Esophagus squamous epithelium (tissue), 5 donors: ENCODE data around the gene OR13C4. TPM values are rescaled to one million over a fixed set of nuclear protein-coding genes. Genes with fewer than 3 reads are reported as not detected.
"Not testable (repeated sequence)": the region's sequence is repeated elsewhere in the genome, so short reads cannot be mapped to it uniquely, and the experiment has no call there.

Source experiments
- DNase-seq: peaks from one replicate; lab custom pipeline; 2025; lab: John Stamatoyannopoulos, UW
- H3K27ac ChIP-seq, 4 donors: fragments of 200-600 bp; sonication (generic); one replicate each; pipeline ENCODE4 v1.5.1; 2016 to 2019; ENCODE audit warnings: mild to moderate bottlenecking in 1 of 4
- H3K27me3 ChIP-seq, 4 donors: fragments of 200-600 bp; sonication (generic); 1 replicate in 3 of 4; 2 replicates in 1 of 4; pipeline versions ENCODE4 v1.5.1 to v1.6.0; 2017 to 2021; ENCODE audit warnings: antibody characterized with exemption in 1 of 4
- H3K36me3 ChIP-seq, 3 donors: fragments of 200-600 bp; sonication (generic); one replicate each; pipeline ENCODE4 v1.5.1; 2016 to 2019
- H3K4me1 ChIP-seq, 3 donors: fragments of 200-600 bp; sonication (generic); one replicate each; pipeline ENCODE4 v1.5.1; 2017 to 2019
- H3K4me3 ChIP-seq, 4 donors: fragments of 200-600 bp; sonication (generic); 1 replicate in 3 of 4; 2 replicates in 1 of 4; pipeline ENCODE4 v1.5.1; 2016 to 2019; ENCODE audit warnings: mild to moderate bottlenecking in 2 of 4, moderate library complexity in 1 of 4
- H3K9me3 ChIP-seq, 3 donors: fragments of 200-600 bp; sonication (generic); one replicate each; pipeline ENCODE4 v1.5.1; 2016 to 2019
- POLR2A ChIP-seq, 4 donors: fragments of 450-650 bp; IDR thresholded peaks; one replicate each; pipeline ENCODE4 v1.6.1; 2017; ENCODE audit warnings: antibody characterized with exemption in 4 of 4, mild to moderate bottlenecking in 4 of 4, moderate library complexity in 3 of 4
- WGBS, 2 donors: methylation state at CpG; one replicate each; pipeline ENCODE4 v1.1.5; 2018; 5-methylcytosine and 5-hydroxymethylcytosine counted together
- intact Hi-C: fragments of 100-400 bp; cut with DNase I; formaldehyde crosslinking; loops from one replicate; pipeline ENCODE4 v1.15.0; 2022
- total RNA-seq, 4 donors: library from RNA; depleted of rRNA; stranded (reverse); fragments of >200 nt; gene quantifications; one replicate each; pipeline ENCODE4 v1.1.0, GENCODE V29; 2016
- TF ChIP-seq, protein P1 (sequence below), 6 experiments: fragments of 450-650 bp in 4 of 6; fragments of 200-600 bp in 2 of 6; sonication (generic) in 2 of 6; IDR thresholded peaks; one replicate each; pipeline ENCODE4 v1.5.1; 2016 to 2019; ENCODE audit warnings: antibody characterized with exemption in 6 of 6, mild to moderate bottlenecking in 4 of 6, moderate library complexity in 4 of 6
- donor health status: DM: yes; HTN: yes; CAD: no.

OR13C4 gene
- total RNA-seq, 4 donors from 2014 or later: not detected

DNA sequence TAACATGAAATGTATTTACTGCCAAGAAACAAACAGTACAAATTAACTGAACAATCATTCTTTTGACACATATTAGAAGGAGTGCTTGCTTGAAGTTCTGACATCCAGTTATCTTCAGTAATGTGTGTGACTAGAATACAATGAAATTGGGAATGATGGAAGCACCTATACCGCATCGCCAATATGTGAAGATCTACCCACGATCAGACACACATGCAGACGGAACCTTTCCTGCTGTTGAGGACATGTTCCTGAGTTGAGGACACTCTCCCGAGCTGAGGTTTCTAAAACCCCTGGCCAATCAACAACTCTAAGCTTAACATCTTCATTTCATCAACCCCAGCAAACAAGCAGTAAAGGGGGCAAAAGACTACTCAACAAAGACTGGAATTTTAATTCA, 9.7 kb upstream of the OR13C4 start, which contains the start of gene OR13C3:
Gene OR13C3, minus strand, starts transcription at position 101 of the 400 bp plus-strand sequence. CDS start 133 bp downstream, outside the sequence.
- Histone ChIP-seq H3K4me1 (no peaks in the 10 kb centered on the region), H3K9me3 (no peaks in the 10 kb centered on the region), H3K27me3 (no peaks in the 10 kb centered on the region), H3K27ac (no peak within 1 kb of the TSS), H3K4me3 (no peak within 1 kb of the TSS), H3K36me3 (no peaks in the 10 kb centered on the region)
- WGBS, 2 donors: 90 to 98% methylated on average over 5 of the region's 5 CpGs
- TF ChIP-seq, protein P1, sequence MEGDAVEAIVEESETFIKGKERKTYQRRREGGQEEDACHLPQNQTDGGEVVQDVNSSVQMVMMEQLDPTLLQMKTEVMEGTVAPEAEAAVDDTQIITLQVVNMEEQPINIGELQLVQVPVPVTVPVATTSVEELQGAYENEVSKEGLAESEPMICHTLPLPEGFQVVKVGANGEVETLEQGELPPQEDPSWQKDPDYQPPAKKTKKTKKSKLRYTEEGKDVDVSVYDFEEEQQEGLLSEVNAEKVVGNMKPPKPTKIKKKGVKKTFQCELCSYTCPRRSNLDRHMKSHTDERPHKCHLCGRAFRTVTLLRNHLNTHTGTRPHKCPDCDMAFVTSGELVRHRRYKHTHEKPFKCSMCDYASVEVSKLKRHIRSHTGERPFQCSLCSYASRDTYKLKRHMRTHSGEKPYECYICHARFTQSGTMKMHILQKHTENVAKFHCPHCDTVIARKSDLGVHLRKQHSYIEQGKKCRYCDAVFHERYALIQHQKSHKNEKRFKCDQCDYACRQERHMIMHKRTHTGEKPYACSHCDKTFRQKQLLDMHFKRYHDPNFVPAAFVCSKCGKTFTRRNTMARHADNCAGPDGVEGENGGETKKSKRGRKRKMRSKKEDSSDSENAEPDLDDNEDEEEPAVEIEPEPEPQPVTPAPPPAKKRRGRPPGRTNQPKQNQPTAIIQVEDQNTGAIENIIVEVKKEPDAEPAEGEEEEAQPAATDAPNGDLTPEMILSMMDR (IDR thresholded peaks at IDR 0.05): no peak
- no peak for TF ChIP-seq POLR2A (IDR thresholded peaks at IDR 0.05)
- intact Hi-C loops: no loop called here
- no peak for DNase-seq

DNA sequence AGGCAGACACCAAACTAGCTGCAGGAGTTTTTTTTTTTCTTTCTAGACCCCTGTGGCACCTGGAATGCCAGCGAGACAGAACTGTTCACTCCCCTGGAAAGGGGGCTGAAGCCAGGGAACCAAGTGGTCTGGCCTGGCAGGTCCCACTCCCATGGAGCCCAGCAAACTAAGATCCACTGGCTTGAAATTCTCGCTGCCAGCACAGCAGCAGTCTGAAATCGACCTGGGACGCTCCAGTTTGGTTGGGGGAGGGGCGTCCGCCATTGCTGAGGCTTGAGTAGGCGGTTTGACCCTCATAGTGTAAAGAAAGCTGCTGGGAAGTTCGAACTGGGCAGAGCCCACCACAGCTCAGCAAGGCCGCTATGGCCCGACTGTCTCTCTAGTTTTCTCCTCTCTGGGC, 6.8 kb downstream of the OR13C4 start:
- WGBS, 2 donors: 60% methylated on average over 4 of the region's 10 CpGs; no CpG with 5 or more reads in 1 of the 2 donors
- H3K27me3 ChIP-seq, H3K9me3 ChIP-seq, DNase-seq, H3K36me3 ChIP-seq, intact Hi-C loops, H3K4me1 ChIP-seq, H3K4me3 ChIP-seq, H3K27ac ChIP-seq: not testable (repeated sequence)

DNA sequence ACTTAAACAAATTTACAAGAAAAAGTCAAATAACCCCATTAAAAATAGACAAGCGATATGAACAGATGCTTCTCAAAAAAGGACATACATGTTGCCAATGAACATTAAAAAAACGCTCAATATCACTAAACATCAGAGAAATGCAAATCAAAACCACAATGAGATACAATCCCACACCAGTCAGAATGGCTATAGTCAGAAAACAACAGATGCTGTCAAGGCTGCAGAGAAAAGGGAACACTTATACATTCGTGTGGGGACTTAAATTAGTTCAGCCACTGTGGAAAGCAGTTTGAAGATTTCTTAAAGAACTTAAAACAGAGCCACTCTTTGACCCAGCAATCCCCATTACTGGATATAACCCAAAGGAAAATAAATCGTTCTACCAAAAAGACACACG, 12.1 kb downstream of the OR13C4 start:
- Histone ChIP-seq H3K4me3 (no peak overlapping the region), H3K27me3 (no peaks in the 10 kb centered on the region), H3K36me3 (no peaks in the 10 kb centered on the region), H3K27ac (no peak overlapping the region), H3K9me3 (no peaks in the 10 kb centered on the region), H3K4me1 (no peaks in the 10 kb centered on the region)
- no peak for TF ChIP-seq POLR2A (IDR thresholded peaks at IDR 0.05)
- TF ChIP-seq, protein P1 (IDR thresholded peaks at IDR 0.05): no peak
- WGBS, 2 donors: 75 to 77% methylated on average over 5 of the region's 5 CpGs
- DNase-seq: no peak
- intact Hi-C loops: no loop called here

DNA sequence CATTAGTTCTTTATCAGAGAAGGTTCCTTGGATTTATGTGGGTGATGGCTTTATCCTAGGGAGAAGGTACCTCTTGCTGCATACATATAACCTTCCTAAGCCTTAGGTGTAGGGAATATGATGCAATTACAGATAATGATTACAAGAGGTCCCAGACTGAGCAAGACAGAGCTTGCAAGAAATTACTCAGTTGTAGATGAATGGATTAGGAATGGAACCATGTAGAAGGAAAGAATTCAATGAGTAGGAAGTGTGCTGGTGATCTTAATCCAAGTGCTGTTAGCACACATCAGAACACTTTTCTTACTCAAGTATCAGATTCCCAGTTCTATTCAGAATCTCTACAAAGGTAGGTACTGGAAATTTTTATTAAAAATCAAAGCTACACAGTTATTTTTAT, 20.4 kb downstream of the OR13C4 start:
- no peak for DNase-seq
- no peaks in the 10 kb centered on the region for H3K36me3 ChIP-seq
- H3K4me3 ChIP-seq: no peak overlapping the region
- no peaks in the 10 kb centered on the region for H3K27me3 ChIP-seq
- no peaks in the 10 kb centered on the region for H3K4me1 ChIP-seq
- H3K27ac ChIP-seq: no peak overlapping the region
- H3K9me3 ChIP-seq: no peaks in the 10 kb centered on the region
- intact Hi-C loops: no loop called here
- TF ChIP-seq, protein P1 (IDR thresholded peaks at IDR 0.05): no peak
- no peak for TF ChIP-seq POLR2A (IDR thresholded peaks at IDR 0.05)

DNA sequence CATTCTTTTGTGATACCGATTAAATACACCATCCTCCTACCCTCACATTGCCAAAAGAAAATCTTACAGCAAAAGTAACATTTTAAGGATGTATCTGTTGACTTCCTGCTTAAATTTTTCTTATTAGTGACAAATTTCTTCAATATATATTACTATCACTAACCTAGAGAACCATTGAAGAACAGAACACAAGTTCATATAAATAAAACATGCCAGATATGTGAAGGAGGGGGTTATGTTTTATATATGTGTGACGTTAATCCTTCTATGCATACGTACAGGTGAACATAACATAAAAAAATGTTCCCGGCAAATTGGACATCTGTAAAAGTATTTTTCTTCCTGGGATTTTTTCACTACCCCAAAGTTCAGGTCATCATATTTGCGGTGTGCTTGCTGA, 23.0 kb downstream of the OR13C4 start, which contains the start of gene OR13F1:
Gene OR13F1, plus strand, starts transcription at position 301 of the 400 bp plus-strand sequence. Its CDS starts 0 bp downstream, at position 301.
- 83 to 94% methylated on average over 5 of the region's 5 CpGs for WGBS, 2 donors
- H3K36me3 ChIP-seq: no peaks in the 10 kb centered on the region
- DNase-seq: no peak
- intact Hi-C loops: no loop called here
- H3K27me3 ChIP-seq: no peaks in the 10 kb centered on the region
- no peak within 1 kb of the TSS for H3K27ac ChIP-seq
- no peaks in the 10 kb centered on the region for H3K9me3 ChIP-seq
- no peaks in the 10 kb centered on the region for H3K4me1 ChIP-seq
- no peak for TF ChIP-seq POLR2A (IDR thresholded peaks at IDR 0.05)
- TF ChIP-seq, protein P1 (IDR thresholded peaks at IDR 0.05): no peak
- no peak within 1 kb of the TSS for H3K4me3 ChIP-seq

DNA sequence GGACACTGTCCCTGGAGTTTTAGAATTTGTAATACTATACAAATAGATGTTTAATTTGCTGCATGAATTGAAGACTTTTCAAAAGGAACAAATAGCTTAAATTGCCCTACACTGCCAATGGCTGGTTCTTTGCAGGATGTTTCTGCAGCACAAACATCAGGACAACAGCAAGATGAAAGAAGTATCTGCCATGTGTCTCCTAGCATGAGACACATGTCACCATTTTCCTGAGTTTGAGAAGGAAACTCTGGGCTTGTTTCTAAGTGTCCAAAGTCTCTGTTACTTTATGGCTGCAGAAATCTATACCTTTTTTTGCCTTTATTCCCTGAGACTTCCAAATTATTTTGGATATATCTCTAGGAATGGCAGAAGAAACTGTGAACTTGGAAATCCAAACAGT, 23.6 kb downstream of the OR13C4 start:
- Histone ChIP-seq H3K9me3 (no peaks in the 10 kb centered on the region), H3K36me3 (no peaks in the 10 kb centered on the region), H3K27ac (no peak overlapping the region), H3K27me3 (no peaks in the 10 kb centered on the region), H3K4me3 (no peak overlapping the region), H3K4me1 (no peaks in the 10 kb centered on the region)
- TF ChIP-seq, protein P1 (IDR thresholded peaks at IDR 0.05): no peak
- TF ChIP-seq POLR2A (IDR thresholded peaks at IDR 0.05): no peak
- intact Hi-C loops: no loop called here
- DNase-seq: no peak
